Measurements from ENCODE around the gene UBE2C. TPM values are rescaled to one million over a fixed set of nuclear protein-coding genes. Genes with fewer than 3 reads are reported as not detected.

Gene UBE2C
- total RNA-seq, 1 donor from 2014 or later = 21.9 TPM

GRCh38 chr20:45840700-45841198 lies 28.3 kb downstream of the UBE2C start:
- Mint-ChIP-seq H3K36me3 (ENCODE audit: unreplicated experiment) (peaks cover 22% of the 10 kb centered on the region), H3K9me3 (ENCODE audit: unreplicated experiment) (no peaks in the 10 kb centered on the region), H3K4me1 (ENCODE audit: unreplicated experiment) (peaks cover 13% of the 10 kb centered on the region), H3K27ac (ENCODE audit: unreplicated experiment) (no peak overlapping the region), H3K4me3 (ENCODE audit: unreplicated experiment) (no peak overlapping the region), H3K27me3 (ENCODE audit: unreplicated experiment) (no peaks in the 10 kb centered on the region)
- DNase-seq (ENCODE audit: extremely low spot score, unreplicated experiment) = no peak
- no peak for TF ChIP-seq CTCF (IDR thresholded peaks at IDR 0.05)

DNA sequence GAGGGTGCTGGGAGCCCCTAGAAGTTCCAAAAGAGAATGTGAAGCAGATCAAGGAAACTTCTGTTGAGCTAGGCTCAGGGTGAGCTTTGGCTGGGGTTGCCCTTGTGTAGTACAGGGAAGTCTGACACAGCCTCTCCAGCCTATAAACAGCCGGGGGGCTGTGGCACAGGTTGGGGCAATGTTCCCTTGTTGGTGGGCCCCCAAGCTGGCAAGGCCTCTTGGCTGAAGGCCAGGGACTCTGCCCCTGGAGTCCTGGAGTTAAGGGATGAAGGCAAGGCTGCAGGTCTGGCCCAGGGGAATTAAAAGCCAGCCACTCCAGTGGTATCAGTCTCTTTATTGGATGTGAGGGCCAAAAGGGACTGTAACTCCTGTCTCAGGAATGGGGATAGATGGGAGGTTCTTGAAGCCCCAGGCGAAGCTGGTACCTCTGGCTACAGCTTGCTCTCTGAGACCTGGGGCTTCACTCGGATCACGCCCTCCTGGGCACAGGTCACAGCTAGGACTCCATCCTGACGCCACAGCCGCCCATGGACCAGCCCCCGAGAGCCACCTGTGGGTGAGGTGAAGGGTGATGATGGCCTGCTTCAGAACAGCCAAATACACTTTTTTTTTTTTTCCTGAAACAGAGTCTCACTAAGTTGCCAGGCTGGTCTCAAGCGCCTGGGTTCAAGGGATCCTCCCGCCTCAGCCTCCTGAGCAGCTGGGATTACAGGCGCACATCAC lies 29.1 kb downstream of the UBE2C start:
- no peak for TF ChIP-seq CTCF (IDR thresholded peaks at IDR 0.05)
- no peaks in the 10 kb centered on the region for H3K27me3 Mint-ChIP-seq (ENCODE audit: unreplicated experiment)
- no peaks in the 10 kb centered on the region for H3K9me3 Mint-ChIP-seq (ENCODE audit: unreplicated experiment)
- H3K27ac Mint-ChIP-seq (ENCODE audit: unreplicated experiment) = no peak overlapping the region
- peaks cover 24% of the 10 kb centered on the region for H3K36me3 Mint-ChIP-seq (ENCODE audit: unreplicated experiment)
- DNase-seq (ENCODE audit: extremely low spot score, unreplicated experiment) = no peak
- H3K4me3 Mint-ChIP-seq (ENCODE audit: unreplicated experiment) = no peak overlapping the region
- peaks cover 8% of the 10 kb centered on the region for H3K4me1 Mint-ChIP-seq (ENCODE audit: unreplicated experiment)

DNA sequence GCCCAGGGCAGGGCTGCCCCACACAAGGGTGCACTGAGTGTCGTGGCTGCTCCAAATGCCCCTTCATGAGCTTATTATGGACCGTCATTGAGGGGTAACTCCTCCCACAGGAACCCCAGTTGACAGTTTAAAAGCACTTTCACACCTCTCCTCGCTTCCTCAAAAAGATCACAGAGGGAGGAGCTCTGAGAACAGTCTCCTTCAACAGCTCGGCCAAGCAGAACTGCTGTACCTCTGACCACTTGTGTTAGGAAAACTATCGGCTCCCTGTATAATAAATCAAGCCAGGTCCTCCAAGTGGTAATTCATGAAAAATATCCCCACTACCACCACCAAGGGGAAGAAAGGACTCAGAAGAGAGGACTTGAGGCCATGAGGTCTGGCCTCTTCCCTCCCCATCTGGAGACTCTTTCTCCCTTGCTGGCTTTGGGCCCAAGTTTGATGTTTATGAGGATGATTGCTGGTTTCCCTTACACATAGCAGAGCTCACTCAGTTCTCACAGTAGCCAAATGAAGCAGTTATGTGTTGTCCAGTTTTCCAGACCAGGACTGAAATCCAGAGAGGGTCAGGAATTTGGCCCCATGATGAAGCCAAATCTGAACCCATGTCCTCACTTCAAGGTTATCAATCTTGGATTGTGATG lies 29.8 kb downstream of the UBE2C start:
- TF ChIP-seq CTCF (IDR thresholded peaks at IDR 0.05) = no peak
- H3K9me3 Mint-ChIP-seq (ENCODE audit: unreplicated experiment) = no peaks in the 10 kb centered on the region
- H3K36me3 Mint-ChIP-seq (ENCODE audit: unreplicated experiment) = peaks cover 24% of the 10 kb centered on the region
- H3K4me1 Mint-ChIP-seq (ENCODE audit: unreplicated experiment) = peaks cover 1% of the 10 kb centered on the region
- no peak overlapping the region for H3K4me3 Mint-ChIP-seq (ENCODE audit: unreplicated experiment)
- no peaks in the 10 kb centered on the region for H3K27me3 Mint-ChIP-seq (ENCODE audit: unreplicated experiment)
- H3K27ac Mint-ChIP-seq (ENCODE audit: unreplicated experiment) = peak overlapping the region; percentile 23
- no peak for DNase-seq (ENCODE audit: extremely low spot score, unreplicated experiment)

DNA sequence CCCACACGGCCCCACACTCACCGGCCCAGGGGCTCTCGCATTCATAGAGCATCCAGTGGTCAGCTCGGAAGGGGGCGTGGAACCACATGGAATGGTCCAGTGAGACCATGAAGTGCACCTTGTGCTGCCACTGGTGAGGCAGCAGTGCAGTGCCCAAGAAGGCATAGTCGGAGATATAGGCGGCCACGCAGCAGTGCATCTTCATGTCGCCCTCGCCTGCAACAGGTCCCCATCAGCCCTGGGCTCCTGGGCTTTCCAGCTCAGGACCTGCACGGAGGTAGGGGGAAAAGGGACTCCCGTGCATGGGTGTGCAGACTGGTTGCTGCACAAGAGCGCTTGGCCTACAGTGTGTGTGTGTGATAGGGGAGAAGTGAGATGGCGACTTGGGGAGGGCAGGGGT lies 31.1 kb downstream of the UBE2C start:
- Mint-ChIP-seq H3K36me3 (ENCODE audit: unreplicated experiment) (peaks cover 24% of the 10 kb centered on the region), H3K4me1 (ENCODE audit: unreplicated experiment) (peaks cover 1% of the 10 kb centered on the region), H3K27ac (ENCODE audit: unreplicated experiment) (no peak overlapping the region), H3K9me3 (ENCODE audit: unreplicated experiment) (no peaks in the 10 kb centered on the region), H3K27me3 (ENCODE audit: unreplicated experiment) (no peaks in the 10 kb centered on the region), H3K4me3 (ENCODE audit: unreplicated experiment) (no peak overlapping the region)
- no peak for TF ChIP-seq CTCF (IDR thresholded peaks at IDR 0.05)
- no peak for DNase-seq (ENCODE audit: extremely low spot score, unreplicated experiment)

- peaks cover 28% of the 10 kb centered on the region for H3K36me3 Mint-ChIP-seq (ENCODE audit: unreplicated experiment)
- no peak for DNase-seq (ENCODE audit: extremely low spot score, unreplicated experiment)
- H3K27ac Mint-ChIP-seq (ENCODE audit: unreplicated experiment) = no peak overlapping the region
- H3K4me3 Mint-ChIP-seq (ENCODE audit: unreplicated experiment) = no peak overlapping the region
- H3K4me1 Mint-ChIP-seq (ENCODE audit: unreplicated experiment) = peaks cover 1% of the 10 kb centered on the region
- H3K27me3 Mint-ChIP-seq (ENCODE audit: unreplicated experiment) = no peaks in the 10 kb centered on the region
- no peaks in the 10 kb centered on the region for H3K9me3 Mint-ChIP-seq (ENCODE audit: unreplicated experiment)
- no peak for TF ChIP-seq CTCF (IDR thresholded peaks at IDR 0.05)
Measured at GRCh38 chr20:45845452-45845851, 33.0 kb downstream of the UBE2C start.
